KBM-7 (cell line): ENCODE measurements around the gene ZBTB40.
A peak's percentile ranks its signal among the peaks of the same experiment; 100 is the strongest.

ENCODE experiments used
- DNase-seq: peaks from one replicate; pipeline ENCODE4 v3.0.0-alpha.2; 2015
- in situ Hi-C: fragments of 300-500 bp; cut with MboI; formaldehyde crosslinking; loops from 2 replicates; pipeline ENCODE4 v1.14.3; 2020; ENCODE audit warnings: low sequenced_read_pairs, low pct_unique_long_range_greater_than_20kb, mixed read lengths

Gene ZBTB40

DNA sequence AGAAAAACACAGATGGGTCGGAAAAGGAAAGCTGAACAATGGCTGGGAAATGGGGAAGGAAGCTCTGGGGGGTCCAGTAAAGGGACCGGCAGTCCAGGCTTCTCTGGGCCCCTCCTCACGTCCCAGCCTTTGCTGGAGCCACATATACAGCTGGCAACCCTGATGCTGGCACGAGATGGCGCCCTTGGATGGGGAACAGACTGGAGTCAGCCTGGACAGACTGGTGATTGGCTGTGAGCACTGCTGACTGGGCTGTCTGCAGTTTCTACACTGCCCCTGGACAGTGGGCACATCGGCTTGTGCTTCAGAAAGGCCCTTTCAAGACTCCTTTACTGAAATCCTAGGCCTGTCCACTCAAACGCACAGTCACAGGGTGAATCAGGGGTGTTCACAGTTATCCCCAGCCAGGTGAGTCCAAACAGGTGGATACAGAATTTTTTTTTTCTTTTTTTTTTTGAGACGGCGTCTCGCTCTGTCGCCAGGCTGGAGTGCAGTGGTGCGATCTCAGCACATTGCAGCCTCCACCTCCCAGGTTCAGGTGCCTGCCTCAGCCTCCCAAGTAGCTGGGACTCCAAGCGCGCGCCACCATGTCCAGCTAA, 31.1 kb upstream of the ZBTB40 start:
- peak; percentile 77 for DNase-seq
- in situ Hi-C loops, result loop anchor here (25.0 kb wide), 1 partner anchor 283 kb away; the partner anchor contains the start of gene WNT4

DNA sequence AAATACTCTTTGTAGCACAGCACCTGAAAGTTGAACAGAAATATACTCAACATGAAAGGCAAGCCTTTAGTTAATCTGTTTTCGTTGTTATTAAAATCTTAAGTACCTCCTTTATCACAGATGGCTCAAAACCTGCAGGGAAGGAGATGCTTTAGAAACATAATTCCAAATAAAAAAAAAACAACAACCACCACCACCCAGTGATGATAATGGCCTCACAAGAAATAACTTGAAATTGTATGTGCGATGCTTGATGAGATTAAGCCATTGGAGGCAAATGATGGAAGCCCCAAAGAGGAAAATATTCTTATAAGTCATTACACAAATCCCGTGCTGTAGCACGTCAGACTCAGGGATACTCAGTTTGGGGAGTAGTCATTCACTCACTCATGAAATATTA, 24.9 kb upstream of the ZBTB40 start:
- DNase-seq, result no peak
- in situ Hi-C loops, result no loop called here

DNA sequence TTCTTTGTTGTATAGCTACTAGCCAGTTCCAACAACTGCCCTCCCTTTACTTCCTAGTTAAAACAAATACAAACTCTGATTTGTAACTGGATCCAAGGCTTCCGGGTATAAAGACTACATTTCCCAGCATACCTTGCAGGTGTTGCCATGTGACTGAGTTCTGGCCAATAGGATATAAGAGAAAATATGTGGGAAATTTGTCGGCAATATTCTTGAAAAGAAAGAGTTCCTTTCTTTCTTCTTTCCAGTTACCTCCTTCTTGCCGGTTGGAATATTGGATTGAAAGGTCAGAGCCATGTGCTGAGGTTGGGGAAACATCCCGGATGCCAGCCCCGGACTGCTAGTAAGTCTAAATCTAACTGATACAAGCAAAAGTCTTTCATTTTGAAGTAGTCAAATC, 23.0 kb upstream of the ZBTB40 start:
- DNase-seq, result peak; percentile 28
- in situ Hi-C loops, result no loop called here

DNA sequence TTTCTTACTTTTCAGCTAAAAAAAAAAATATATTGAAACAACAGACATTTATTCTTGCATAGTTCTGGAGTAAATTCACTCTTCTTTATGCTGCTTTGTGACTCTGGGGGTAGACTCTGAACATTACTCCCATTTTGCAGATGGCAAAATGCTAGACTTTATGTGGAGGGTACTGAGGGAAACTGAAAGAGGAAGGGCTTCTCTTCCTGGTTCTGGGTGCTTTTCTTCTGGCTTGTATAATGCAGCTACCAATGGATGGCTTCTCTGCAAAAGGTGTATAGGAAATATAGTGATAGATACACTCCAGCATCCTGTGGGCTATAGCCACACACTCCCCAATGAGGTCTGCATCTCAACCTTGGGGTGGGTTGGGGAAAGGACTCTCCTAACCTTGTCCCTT, 19.7 kb upstream of the ZBTB40 start:
- in situ Hi-C loops, result no loop called here
- no peak for DNase-seq

DNA sequence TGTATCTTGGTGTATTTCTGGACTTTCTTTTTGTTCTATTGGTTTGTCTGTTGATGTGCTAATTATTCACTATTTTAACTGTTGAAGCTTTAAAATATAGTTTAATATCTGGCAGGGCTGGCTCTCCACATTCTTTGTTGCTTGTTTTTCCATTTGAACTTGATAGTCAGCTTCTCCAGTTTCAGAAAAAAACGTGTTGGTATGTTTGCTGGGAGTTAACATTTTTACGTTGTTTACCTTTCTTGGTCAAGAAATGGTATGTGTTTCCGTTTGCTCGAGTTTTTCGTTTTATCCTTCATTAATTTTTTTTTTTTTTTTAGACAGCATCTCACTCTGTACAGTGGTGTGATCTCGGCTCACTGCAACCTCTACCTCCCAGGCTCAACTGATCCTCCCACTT, 16.9 kb upstream of the ZBTB40 start:
- no peak for DNase-seq
- in situ Hi-C loops, result no loop called here

DNA sequence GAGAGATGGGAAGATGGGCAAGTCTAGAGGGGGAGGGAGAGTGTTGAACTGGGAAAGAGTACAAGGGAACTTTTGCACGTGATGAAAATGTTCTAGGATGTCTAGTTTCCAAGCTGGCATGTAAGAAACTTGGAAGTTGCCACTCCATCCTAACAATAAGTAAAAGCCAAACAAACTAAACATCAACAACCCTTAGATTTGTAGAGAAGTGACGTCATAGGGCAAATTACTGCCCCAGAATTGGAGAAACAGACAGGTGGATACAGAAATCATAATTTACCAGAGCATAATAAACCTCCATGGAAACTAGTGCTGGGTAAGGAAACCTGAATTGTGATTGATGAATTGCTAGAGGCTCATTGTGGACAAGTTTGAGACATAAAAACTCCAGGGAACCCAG, 14.7 kb upstream of the ZBTB40 start:
- in situ Hi-C loops, result no loop called here
- no peak for DNase-seq

DNA sequence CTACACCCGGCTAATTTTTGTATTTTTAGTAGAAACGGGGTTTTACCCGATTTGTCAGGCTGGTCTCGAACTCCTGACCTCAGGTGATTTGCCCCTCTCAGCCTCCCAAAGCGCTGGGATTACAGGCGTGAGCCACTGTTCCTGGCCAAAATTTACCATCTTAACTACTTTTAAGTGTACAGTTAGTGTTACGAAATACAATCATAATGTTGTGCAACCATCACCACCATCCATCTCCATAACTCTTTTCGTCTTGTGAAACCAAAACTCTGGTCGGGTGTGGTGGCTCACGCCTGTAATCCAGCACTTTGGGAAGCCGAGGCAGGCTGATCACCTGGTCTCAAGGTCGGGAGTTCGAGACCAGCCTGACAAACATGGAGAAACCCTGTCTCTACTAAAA, 14.1 kb upstream of the ZBTB40 start:
- peak; percentile 20 for DNase-seq
- in situ Hi-C loops, result no loop called here

DNA sequence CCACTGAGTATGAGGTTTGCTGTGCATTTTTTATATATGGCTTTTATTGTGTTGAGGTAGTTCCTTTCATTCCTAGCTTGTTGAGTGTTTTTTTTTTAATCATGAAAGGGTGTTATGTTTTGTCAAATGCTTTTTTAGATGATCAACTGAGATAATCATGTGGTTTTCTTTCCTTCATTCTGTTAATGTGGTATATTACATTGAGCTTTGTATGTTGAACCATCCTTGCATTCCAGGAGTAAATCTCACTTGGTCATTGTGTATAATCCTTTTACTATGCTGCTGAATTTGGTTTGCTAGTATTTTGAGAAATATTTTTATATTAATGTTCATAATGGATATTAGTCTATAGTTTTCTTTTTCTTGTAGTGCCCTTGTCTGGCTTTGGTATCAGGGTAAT, 11.1 kb upstream of the ZBTB40 start:
- no peak for DNase-seq
- in situ Hi-C loops, result no loop called here

DNA sequence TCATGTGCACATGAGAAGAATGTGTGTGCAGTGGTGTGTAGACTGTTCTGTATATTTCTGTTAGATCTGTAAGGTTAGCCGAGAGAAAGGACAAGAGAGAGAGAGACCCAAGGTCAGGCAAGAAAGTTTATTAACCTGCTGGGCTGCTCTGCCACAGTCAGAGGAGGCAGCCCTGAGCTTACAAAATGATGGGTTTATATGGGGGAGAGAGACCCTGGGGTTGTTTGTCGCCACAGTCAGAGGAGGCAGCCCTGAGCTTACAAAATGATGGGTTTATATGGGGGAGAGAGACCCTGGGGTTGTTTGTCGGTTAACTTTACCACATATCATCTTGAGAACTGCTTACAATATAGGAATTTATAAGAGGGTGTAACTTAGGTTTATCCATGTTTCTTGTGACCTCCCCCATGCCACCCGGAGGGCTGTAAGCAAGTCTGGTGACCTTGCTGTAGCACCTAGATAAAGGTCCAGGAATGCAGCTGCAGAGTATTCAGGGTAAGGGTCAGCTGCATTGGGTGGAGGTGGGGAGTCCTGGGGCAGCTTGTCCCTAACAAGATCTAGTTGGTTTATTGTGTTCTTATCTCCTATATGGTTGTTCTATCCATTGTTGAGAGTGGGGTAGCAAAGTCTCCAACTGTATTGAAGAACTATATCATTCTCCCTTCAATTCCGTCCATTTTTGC, 9.3 kb upstream of the ZBTB40 start:
- DNase-seq, result no peak
- in situ Hi-C loops, result no loop called here

DNA sequence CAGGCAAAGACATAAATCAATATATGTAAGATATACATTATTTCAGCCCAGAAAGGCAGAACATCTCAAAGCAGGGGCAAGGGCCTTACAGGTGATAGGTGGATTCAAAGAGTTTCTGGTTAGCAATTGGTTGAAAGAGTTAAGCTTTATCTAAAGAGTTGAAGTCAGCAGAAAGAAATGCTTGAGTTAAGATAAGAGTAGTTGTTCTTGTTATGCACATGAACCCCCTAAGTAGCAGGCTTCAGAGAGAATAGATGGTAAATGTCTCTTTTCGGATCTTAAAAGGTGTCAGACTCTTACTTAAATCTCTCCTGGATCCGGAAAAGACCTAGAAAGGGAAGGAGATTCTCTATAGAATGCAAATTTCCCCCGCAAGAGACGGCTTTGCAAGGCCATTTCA, 8.3 kb upstream of the ZBTB40 start:
- in situ Hi-C loops, result no loop called here
- DNase-seq, result no peak

DNA sequence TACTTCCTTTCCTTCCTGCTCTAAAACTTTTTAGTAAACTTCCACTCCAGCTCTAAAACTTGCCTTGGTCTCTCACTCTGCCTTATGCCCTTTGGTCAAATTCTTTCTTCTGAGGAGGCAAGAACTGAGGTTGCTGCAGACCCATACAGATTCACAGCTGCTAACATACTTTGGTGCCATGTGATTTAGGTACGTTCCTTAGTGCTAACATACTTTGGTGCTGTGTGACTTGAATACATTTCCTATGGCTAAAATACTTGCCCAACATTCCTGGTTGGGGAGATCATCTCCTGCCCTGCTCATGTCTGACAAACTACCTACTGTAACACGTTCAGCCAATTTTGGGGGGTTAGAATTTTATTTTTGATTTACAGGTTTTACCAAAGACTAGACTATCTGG, 6.8 kb upstream of the ZBTB40 start:
- in situ Hi-C loops, result no loop called here
- no peak for DNase-seq

DNA sequence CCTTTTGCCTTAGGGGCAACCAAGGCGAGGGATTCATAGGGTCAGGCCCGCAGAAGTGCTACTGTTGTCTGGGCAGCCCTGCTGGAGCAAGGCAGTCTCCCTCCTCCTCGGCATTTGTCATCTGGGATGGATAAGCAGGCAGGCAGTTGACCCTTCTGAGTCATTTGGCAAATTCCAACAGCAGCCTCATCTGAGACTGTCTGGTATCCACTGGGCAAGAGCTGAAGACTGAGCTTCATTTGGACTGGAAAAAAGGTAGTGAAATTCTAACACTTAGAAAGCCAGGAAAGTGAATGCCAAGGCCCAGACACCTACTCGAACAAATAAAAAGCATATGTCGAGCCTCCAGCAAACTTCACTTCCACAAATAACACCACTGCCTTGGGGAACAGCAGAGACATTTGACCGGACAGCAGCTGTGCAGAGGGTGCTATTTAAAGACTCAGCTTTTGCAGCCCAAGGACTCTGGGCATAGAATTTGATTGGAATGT, 4.0 kb upstream of the ZBTB40 start:
- in situ Hi-C loops, result no loop called here
- DNase-seq, result no peak

DNA sequence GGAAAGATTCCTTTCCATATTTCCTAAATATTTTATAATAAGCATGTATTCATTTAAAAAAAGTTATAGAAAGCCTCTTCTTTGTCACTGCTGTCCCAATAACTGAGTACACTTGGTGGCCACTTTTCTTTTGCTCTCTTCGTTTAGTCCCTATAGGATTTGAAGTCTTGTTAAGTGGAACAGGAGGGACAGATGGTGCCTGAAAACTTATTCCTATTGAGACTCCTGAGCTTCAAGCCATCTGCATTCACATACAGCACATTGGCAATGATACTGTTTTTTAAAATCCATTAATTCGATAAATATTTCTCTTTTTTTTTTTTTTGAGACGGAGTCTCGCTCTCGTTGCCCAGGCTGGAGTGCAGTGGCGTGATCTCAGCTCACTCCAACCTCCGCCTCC, 2.0 kb upstream of the ZBTB40 start:
- no peak for DNase-seq
- in situ Hi-C loops, result no loop called here

DNA sequence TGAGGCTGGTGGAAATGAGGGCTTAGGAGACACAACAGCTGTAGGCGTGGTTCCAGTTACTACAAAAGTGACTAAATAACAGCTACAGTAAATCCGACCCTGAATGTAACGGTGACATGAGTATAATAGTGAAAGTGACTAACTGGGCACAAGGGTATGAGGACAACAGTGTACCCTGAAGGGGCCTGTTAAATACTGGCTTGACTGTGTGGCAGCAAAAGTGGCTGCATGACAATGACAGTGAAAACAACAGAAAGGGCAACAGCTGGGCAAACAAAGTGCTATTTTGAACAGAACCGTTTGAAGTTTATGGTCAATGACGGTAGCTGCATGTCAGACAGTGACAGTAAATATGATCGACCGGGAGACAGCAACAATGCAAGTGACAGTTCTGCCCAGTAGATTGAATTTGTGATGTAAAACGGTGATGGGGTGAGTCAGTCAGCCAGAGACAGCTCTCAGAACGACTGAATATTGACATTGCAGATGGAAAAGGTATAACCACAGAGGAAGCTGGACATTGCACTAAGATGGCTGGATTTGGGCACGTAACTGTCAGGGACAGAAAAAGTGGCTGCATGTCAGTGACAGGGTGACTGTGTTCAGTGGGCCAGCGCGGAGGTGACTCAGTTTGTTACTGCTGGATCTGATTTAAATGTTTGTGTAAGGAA, 1.2 kb upstream of the ZBTB40 start:
- in situ Hi-C loops, result no loop called here
- DNase-seq, result no peak

DNA sequence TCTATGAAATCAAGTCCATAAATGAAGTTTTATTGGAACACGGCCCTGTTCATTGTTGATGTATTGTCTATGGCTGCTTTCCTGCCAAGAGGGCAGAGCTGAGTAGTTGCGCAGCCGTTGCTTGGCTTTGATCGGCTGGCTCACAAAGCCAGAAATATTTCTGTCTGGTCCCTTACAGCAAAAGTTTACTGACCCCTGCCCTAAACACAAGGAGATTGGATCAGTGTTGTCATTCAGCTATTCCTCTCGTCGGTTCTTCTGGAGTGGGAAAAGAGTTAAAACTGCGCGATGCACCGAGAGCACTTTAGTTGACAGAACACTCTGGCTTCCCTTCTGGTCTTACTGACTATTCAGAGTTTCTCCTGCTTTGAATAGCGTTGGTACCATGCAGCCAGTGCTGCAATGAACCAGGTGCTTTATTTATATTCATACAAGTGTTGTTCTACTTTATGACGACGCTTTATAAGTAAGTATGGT, 868 bp downstream of the ZBTB40 start:
- in situ Hi-C loops, result no loop called here
- peak; percentile 66 for DNase-seq

DNA sequence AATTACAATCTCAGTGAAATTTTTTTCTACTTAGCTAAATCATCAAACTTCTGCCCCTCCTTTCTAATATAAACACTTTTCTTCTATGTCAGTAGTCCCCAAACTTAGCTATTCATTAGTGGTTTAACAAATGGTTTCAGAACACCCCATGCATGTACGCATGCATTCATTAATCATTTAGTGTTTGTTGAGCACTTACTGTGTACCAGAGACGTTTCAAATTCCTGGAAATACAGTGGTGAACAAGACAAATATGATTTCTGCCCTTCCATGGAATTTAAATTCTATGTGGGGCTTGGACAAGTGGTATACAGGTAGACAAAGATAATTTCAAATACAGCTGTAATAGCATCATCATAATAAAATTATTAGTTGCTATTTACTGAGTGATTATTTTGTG, 1.5 kb downstream of the ZBTB40 start:
- in situ Hi-C loops, result no loop called here

DNA sequence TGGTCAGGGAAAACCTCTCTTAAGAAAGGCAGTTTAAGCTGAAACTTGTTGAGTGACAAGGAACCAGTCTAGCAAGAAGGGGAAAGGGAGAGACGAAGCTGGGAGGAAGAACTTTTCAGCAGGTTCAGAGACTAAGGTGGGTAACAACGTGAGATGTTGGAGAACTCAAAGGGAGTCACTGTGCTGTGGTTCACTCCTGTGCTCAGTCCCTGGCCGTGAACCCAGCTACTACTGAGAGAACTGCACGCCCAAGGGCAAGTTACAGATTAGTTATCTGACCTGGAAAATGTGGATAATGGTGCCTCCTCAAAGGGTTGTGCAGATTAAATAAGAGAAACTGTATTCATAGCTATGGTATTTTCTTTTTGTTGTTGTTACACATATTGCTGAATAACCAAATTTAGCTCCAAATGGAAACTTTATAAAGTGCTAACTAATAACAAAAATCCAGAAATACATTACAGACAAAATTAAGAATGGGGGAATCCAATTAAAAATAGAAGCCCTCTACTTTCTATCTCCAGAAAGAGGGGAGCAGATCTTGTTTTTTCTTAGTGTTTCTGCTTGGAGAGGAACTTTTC, 2.9 kb downstream of the ZBTB40 start:
- DNase-seq, result no peak
- in situ Hi-C loops, result no loop called here

More for the DNA sequence above, 1.5 kb downstream of the ZBTB40 start:
- DNase-seq, result no peak

DNA sequence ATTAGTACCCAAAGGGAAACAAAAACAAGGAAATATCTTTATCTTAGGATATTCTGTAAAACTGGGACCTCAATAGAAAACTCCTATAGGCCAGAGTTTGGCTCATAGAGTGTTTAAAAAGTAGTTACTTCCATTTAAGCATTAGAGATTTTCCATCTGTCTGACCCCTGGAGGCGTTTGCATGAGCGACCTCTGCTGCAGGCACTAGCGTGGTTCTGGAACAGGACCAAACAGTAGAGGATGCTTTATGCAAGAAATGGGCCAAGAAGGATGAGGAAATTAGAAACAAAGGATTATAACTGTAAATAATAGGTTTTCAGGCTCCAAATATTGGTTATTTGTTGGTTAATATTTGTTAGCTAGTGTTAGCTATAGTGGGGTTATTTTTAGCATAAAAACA, 5.7 kb downstream of the ZBTB40 start:
- in situ Hi-C loops, result no loop called here
- no peak for DNase-seq

DNA sequence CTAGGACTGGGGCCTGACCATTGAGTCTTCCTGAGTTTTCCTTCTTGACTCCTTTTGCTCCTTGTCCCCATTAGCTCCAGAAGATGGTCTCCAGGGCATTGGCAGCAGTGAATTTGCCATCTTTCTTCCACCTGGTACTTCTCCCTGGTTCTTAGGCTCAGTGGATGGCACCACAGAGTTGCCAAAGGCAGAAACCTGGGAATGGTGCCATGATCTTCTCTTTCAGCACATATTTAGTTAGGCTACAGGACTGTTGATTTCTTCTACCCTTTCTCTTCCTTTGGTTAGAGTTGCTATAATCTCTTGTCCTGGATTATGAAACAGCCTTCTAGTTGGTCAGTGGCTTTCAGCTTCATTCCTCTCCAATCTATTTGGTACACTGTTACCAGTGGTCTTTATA, 6.2 kb downstream of the ZBTB40 start:
- in situ Hi-C loops, result no loop called here
- no peak for DNase-seq

DNA sequence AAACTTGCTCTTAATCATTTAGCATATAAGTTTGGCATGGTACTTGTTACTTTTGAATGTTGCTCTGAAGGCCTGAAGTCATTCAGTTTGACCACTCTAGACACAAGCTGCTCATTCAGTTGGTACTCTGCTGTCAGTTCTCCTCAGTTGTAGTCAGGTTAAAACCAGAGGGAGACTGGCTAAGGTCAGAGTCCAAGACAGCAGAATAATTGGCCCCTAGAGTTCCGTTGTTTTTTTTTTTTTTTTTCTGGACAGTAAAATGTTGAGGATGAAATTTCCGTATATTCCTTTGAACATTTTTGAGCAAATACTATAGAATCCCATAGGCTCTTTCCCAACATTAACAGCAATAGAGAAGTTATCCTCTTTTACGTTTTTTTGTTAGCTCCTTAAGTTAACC, 9.4 kb downstream of the ZBTB40 start:
- DNase-seq, result no peak
- in situ Hi-C loops, result no loop called here
